ENCODE measurements around the gene RMND5A.

RMND5A gene

GRCh38 chr2:86793752-86794151, 73.7 kb downstream of the RMND5A start:
- no peak for FAIRE-seq

DNA sequence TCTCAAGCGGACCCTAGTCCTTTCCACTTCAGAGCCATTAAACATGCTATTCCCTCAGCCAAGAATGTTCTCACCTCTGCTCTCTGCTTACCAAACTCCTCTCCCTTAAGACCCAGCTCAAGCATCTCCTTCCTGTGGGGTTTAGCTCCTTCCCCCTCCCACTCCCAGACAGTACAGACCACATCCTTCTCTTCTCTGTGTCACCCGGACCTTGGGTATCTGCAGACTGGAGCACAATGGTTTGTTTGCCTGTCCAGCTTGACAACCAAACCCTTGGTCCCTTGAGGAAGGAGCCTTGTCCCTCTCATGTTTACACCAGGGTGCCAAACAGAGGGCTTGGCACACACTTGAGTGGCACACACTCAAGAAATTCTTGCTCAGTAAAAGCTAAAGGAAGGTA, 74.8 kb downstream of the RMND5A start:
- FAIRE-seq, result no peak

DNA sequence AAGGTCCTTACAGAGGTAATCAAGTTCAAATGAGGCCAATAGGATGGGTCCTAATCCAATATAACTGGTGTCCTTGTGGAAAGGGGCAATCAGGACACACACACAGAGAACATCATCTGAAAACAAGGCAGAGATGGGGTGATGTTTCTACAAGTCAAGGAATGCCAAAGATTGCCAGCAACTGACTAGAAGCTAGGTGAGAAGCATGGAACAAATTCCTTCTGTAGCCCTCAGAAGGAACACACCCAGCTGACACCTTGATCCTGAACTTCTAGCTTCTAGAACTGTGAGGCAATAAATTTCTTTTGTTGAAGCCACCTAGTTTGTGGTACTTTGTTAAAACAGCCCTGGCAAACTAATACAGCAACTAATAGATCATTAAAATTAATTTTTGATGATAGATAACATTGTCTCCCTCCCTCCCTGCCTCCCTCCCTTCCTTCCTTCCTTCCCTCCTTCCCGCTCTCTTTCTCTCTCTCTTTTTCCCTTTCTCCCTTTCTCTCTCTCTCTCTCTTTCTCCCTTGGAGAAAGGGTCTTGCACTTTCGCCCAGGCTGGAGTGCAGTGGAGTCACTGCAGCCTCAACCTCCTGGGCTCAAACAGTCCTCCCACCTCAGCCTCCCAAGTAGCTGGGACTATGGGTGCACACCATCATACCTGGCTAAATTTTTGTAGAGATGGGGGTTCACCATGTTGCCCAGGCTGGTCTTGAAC, 80.9 kb downstream of the RMND5A start:
- FAIRE-seq, result no peak

GRCh38 chr2:86806059-86806857, 86.2 kb downstream of the RMND5A start:
- FAIRE-seq, result no peak

GRCh38 chr2:86807133-86807467, 87.0 kb downstream of the RMND5A start:
- FAIRE-seq, result no peak

DNA sequence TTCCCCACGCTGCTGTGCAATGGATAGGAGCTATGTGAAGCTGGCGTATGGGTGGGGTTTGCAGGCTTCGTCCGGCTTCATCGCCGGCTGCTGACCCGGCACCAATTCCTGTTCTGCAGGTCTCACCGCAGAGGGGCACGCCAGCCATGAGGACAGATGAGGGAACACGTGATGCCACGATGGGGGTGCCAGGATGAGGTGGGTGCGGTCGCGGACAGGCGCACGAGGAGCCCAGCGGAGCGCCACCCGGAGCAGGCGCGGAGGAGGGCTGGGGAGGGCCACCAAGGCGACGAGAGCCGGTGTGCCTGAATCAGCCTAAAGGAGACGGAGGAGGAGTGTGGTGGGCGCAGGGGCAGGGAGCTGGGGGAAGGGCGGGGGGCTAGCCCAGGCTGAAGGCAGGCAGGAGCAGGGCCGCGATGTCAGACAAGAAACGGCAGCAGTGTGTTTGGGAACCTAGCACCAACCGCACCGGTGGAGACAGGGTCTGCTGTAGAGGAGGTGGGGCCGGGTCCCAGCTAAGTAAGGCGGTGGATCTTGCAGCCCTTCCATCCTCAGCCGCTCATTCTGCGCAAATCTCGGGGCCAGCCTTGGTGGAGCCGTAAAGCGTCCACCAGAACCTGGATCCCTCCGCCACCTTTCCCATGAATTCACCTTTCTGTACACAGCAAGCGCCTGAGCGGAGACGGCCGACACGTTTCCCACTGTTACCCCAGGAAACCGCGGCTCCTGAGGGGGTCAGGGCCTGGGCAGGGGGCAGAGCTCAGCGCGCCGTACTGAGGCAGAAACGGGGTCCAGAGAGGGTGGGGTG, 87.6 kb downstream of the RMND5A start:
- FAIRE-seq, result no peak

DNA sequence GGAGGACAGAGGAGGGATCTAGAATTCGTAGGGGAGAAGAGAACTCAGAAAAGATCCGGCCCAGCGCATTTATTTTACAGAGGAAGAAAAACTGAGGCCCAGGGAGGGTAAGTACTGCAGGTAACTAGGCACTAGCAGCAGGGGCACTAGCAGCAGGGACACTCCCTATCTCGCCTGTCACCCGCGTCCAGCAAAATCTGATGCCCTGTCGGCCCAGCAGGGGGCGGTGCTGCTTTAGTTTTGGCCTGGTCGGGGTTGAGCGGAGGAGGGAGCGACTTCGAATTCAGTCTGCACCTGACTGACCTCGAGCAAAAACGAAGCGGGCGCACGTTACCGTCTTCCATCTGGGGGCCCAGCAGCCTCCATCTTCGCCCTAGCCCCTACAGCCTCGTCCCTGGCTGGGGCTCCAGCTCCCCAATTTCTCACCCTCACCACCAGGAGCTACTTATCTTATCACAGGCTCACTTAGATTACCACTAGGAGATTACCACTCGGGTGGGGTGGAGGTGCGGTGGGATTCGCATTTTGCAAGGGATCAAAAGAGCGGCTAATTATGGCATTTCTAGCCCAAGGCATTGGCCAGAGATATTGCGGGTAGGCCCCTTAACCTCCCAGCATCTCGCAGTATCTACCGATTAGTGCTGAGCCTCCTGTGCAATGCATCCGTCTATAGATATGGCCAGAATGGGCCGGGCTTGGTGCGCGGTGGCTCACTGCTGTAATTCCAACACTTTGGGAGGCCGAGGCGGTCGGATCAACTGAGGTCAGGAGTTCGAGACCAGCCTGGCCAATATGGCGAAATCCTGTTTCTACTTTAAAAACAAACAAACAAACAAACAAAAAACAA, 88.4 kb downstream of the RMND5A start:
- FAIRE-seq, result no peak

DNA sequence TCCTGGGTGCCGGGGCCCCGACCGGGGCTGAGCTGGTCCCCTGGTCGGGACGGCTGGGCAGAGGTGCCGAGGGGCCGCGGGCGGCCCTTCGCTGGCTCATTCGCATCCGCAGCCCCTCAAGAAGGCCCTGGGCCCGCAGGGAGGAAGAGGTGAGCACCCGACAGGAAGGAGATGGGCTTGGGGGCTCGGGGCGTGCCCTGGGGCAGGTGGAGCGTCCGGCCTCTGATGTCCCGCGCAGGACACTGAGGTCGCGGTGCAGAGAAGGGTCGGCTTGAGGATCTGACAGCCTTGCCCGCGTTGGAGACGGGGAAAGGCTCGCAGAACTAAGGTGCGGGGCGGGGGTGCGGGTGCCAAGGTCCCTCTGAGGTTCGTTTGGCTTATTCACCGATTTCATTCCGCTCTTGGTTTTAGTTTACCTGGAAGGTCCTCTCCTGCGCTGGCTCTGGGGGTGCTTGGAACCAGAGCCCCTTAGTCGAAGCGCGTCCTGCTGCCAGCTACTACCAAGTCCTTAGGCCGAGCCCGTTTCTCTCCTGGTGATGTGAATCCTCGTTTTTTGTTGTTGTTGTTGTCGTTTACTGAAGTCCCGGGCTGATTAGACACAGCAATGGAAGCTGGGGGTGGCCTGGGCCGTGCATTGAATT, 89.5 kb downstream of the RMND5A start:
- no peak for FAIRE-seq

GRCh38 chr2:86815611-86816010, 95.5 kb downstream of the RMND5A start:
- FAIRE-seq, result no peak

DNA sequence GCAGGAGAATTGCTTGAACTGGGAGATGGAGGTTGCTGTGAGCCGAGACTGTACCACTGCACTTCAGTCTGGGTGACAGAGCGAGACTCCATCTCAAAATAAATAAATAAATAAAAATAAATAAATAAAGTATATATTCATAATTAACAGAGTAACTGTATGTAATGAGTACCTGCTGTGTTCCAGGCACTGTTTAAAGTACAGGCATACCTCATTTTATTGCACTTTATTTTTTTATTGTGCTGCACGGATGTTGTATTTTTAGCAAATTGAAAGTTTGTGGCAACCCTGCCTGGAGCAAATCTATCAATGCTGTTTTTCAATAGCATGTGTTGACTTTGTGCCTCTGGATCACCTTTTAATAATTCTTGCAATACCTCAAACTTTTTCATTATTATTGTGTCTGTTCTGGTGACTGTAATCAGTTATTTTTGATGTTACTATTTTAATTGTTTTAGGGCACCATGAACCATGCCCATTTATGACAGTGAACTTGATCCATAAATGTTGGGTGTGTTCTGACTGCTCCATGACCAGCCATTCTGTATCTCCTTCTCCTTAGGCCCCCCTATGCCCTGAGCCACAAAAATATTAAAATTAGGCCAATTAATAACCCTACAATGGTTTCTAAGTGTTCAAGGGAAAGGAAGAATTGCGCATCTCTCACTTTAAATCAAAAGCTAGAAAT, 98.2 kb downstream of the RMND5A start:
- FAIRE-seq, result no peak

DNA sequence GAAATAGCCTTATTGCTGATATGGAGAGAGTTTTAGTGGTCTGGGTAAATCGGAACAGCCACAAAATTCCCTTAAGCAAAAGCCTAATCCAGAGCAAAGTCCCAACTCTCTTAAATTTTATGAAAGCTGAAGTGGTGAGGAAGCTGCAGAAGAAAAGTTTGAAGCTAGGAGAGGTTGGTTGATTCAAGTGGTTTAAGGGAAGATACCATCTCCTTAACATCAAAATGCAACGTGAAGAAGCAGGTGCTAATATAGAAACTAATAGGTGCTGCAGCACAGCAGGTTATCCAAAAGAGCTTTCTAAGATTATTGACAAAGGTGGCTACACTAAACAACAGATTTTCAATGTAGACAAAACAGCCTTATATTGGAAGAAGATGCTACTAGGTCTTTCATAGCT, 98.9 kb downstream of the RMND5A start:
- no peak for FAIRE-seq

DNA sequence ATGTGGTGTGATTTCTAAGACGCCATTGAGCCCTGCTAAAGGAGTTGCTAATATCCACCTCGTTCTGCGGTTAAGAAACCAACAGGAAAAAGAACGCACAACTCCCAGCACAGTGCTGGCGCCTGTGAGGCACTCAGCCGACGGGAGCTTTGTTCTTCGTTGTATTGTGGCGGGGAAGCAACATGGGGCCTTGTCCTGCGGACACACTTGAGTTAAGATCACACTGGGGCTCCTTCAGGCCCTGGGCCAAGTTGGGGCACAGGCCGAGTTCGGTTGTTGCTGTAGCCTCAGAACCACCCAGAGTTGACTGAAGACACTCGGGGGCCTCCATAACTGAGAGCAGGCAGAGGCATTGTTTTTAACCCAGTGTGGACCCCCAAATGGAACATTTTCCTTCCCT, 101.2 kb downstream of the RMND5A start:
- no peak for FAIRE-seq

DNA sequence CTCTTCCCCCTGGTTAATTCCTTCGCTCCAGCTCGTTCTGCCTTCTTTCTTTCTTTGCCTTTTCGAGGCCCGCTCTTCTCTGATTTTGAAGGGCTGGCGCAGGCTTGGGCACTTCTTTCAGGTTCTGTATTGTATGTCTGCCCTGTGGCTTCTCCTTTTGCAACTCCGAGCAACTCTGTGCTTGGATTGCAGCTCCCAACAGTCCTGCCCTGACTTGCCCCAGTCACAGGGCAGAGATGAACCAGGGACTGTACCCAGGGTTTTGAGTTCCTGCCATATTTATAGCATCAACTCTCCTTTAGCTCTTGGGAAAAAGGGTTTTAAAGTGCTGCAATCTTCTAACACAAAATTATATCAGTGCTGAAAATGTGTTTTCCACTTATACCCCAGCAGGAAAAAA, 101.8 kb downstream of the RMND5A start:
- FAIRE-seq, result no peak

GRCh38 chr2:86822668-86823345, 102.7 kb downstream of the RMND5A start:
- no peak for FAIRE-seq

DNA sequence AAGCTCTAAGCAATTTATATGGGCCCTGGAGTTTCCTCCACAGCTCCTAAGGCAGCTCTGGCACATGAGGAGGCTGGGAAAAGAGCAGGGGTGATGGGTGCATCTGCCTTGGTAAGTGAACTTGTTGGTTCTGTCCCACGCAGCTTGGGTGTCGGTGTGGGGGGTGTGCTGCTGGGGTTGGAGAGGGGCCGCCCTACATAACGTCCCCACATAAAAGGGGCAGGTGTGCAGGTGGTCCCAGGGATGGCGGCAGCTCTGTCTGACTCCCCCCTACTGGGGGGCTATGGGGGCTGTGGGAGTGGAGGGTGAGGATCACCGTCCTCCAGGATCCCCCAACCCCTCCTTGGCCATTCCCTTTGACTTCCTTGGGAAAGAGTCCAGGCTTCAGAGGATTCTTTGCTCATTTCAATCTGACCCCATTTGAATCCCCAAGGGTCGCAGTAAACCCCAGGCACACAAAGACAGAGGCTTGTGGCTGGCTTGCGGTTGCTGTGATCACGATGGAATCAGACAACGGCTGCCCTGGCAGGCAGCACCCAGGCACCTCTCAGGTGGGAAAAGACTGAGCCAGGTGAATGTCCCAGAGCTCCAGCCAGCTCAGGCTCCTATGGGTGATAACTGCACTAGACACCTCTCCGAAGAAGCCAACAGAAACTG, 105.1 kb downstream of the RMND5A start:
- no peak for FAIRE-seq

- no peak for FAIRE-seq
Measured at GRCh38 chr2:86825693-86826381, 105.7 kb downstream of the RMND5A start.

DNA sequence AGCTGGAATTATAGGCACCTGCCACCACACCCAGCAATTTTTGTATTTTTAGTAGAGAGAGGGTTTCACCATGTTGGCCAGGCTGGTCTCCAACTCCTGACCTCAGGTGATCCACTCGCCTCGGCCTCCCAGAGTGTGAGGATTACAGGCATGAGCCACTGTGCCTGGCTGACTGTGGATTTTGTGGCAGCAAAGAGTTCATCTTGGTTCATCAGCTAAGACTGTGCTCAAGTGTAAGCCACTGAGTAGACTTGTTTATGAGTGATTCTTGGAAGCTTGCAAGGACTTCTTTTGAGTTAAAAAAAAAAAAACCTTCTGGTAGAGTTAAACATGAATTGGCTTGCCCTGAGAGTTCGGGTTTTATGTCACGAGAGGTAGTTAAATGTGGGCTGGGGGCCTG, 106.9 kb downstream of the RMND5A start:
- no peak for FAIRE-seq

Measured in endometrium (tissue), 2 donors.